ENCODE data around the gene FGF14. TPM values are rescaled to one million over a fixed set of nuclear protein-coding genes. Genes with fewer than 3 reads are reported as not detected.
A peak's percentile ranks its signal among the peaks of the same experiment; 100 is the strongest.

The FGF14 gene
- total RNA-seq, 1 donor from 2014 or later = 0.23 TPM

GRCh38 chr13:102055090-102055779 lies 346.6 kb downstream of the FGF14 start:
- peaks cover 9% of the 10 kb centered on the region for H3K9me3 Mint-ChIP-seq (ENCODE audit: unreplicated experiment)
- FAIRE-seq (no peak), DNase-seq (ENCODE audit: low read depth) (no peak)
- Histone ChIP-seq H3K9me3 (ENCODE audit: insufficient read depth, low read depth, low read length) (peaks cover 14% of the 10 kb centered on the region), H3K4me1 (ENCODE audit: insufficient read depth, low read length) (no peaks in the 10 kb centered on the region), H3K9ac (ENCODE audit: low read length) (no peak overlapping the region), H3K27ac (ENCODE audit: low read depth, low read length) (no peak overlapping the region), H3K79me2 (ENCODE audit: insufficient read depth, low read length) (no peaks in the 10 kb centered on the region), H3K27me3 (ENCODE audit: insufficient read depth, low read length) (no peaks in the 10 kb centered on the region), H3K36me3 (ENCODE audit: insufficient read depth, low read length) (no peaks in the 10 kb centered on the region), H4K20me1 (ENCODE audit: insufficient read depth, low read length) (no peaks in the 10 kb centered on the region), H3K4me2 (ENCODE audit: low read length) (no peak overlapping the region), H3K4me3 (ENCODE audit: insufficient read depth, low read depth, low read length) (no peak overlapping the region), H2AFZ (ENCODE audit: low read depth, low read length) (no peak overlapping the region)
- H3K4me1 Mint-ChIP-seq (ENCODE audit: low read depth, unreplicated experiment) = no peaks in the 10 kb centered on the region
- H3K36me3 Mint-ChIP-seq (ENCODE audit: low read depth, unreplicated experiment) = no peaks in the 10 kb centered on the region
- no peak for TF ChIP-seq EZH2 (IDR thresholded peaks at IDR 0.05; ENCODE audit: insufficient read depth, low read length)
- TF ChIP-seq, protein P1, sequence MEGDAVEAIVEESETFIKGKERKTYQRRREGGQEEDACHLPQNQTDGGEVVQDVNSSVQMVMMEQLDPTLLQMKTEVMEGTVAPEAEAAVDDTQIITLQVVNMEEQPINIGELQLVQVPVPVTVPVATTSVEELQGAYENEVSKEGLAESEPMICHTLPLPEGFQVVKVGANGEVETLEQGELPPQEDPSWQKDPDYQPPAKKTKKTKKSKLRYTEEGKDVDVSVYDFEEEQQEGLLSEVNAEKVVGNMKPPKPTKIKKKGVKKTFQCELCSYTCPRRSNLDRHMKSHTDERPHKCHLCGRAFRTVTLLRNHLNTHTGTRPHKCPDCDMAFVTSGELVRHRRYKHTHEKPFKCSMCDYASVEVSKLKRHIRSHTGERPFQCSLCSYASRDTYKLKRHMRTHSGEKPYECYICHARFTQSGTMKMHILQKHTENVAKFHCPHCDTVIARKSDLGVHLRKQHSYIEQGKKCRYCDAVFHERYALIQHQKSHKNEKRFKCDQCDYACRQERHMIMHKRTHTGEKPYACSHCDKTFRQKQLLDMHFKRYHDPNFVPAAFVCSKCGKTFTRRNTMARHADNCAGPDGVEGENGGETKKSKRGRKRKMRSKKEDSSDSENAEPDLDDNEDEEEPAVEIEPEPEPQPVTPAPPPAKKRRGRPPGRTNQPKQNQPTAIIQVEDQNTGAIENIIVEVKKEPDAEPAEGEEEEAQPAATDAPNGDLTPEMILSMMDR (IDR thresholded peaks at IDR 0.05; ENCODE audit: insufficient read depth, low read depth, low read length) = no peak
- H3K27ac Mint-ChIP-seq (ENCODE audit: unreplicated experiment) = no peak overlapping the region
- no peaks in the 10 kb centered on the region for H3K27me3 Mint-ChIP-seq (ENCODE audit: low read depth, unreplicated experiment)
- H3K4me3 Mint-ChIP-seq (ENCODE audit: unreplicated experiment) = no peak overlapping the region

GRCh38 chr13:102049853-102050252 lies 352.0 kb downstream of the FGF14 start:
- H3K9me3 Mint-ChIP-seq (ENCODE audit: unreplicated experiment) = peaks cover 9% of the 10 kb centered on the region
- H3K27ac ChIP-seq (ENCODE audit: low read depth, low read length) = no peak overlapping the region
- no peak for DNase-seq (ENCODE audit: low read depth)
- H3K27me3 ChIP-seq (ENCODE audit: insufficient read depth, low read length) = no peaks in the 10 kb centered on the region
- no peak overlapping the region for H3K4me3 Mint-ChIP-seq (ENCODE audit: unreplicated experiment)
- H3K27ac Mint-ChIP-seq (ENCODE audit: unreplicated experiment) = no peak overlapping the region
- FAIRE-seq = no peak
- H3K79me2 ChIP-seq (ENCODE audit: insufficient read depth, low read length) = no peaks in the 10 kb centered on the region
- no peaks in the 10 kb centered on the region for H3K4me1 ChIP-seq (ENCODE audit: insufficient read depth, low read length)
- H3K27me3 Mint-ChIP-seq (ENCODE audit: low read depth, unreplicated experiment) = no peaks in the 10 kb centered on the region
- H3K4me3 ChIP-seq (ENCODE audit: insufficient read depth, low read depth, low read length) = no peak overlapping the region
- no peaks in the 10 kb centered on the region for H4K20me1 ChIP-seq (ENCODE audit: insufficient read depth, low read length)
- TF ChIP-seq EZH2 (IDR thresholded peaks at IDR 0.05; ENCODE audit: insufficient read depth, low read length) = no peak
- TF ChIP-seq, protein P1 (IDR thresholded peaks at IDR 0.05; ENCODE audit: insufficient read depth, low read depth, low read length) = no peak
- no peak overlapping the region for H3K9ac ChIP-seq (ENCODE audit: low read length)
- H2AFZ ChIP-seq (ENCODE audit: low read depth, low read length) = no peak overlapping the region
- H3K4me1 Mint-ChIP-seq (ENCODE audit: low read depth, unreplicated experiment) = peaks cover 2% of the 10 kb centered on the region
- H3K9me3 ChIP-seq (ENCODE audit: insufficient read depth, low read depth, low read length) = peaks cover 10% of the 10 kb centered on the region
- no peaks in the 10 kb centered on the region for H3K36me3 ChIP-seq (ENCODE audit: insufficient read depth, low read length)
- H3K4me2 ChIP-seq (ENCODE audit: low read length) = no peak overlapping the region
- H3K36me3 Mint-ChIP-seq (ENCODE audit: low read depth, unreplicated experiment) = no peaks in the 10 kb centered on the region

- Mint-ChIP-seq H3K4me1 (ENCODE audit: low read depth, unreplicated experiment) (peaks cover 2% of the 10 kb centered on the region), H3K9me3 (ENCODE audit: unreplicated experiment) (peaks cover 1% of the 10 kb centered on the region), H3K4me3 (ENCODE audit: unreplicated experiment) (no peak overlapping the region), H3K27ac (ENCODE audit: unreplicated experiment) (peak overlapping the region; percentile 44), H3K36me3 (ENCODE audit: low read depth, unreplicated experiment) (no peaks in the 10 kb centered on the region), H3K27me3 (ENCODE audit: low read depth, unreplicated experiment) (no peaks in the 10 kb centered on the region)
- Histone ChIP-seq H3K4me1 (ENCODE audit: insufficient read depth, low read length) (no peaks in the 10 kb centered on the region), H3K9me3 (ENCODE audit: insufficient read depth, low read depth, low read length) (peaks cover 2% of the 10 kb centered on the region), H4K20me1 (ENCODE audit: insufficient read depth, low read length) (no peaks in the 10 kb centered on the region), H3K27me3 (ENCODE audit: insufficient read depth, low read length) (no peaks in the 10 kb centered on the region), H3K4me2 (ENCODE audit: low read length) (no peak overlapping the region), H3K79me2 (ENCODE audit: insufficient read depth, low read length) (no peaks in the 10 kb centered on the region), H3K36me3 (ENCODE audit: insufficient read depth, low read length) (no peaks in the 10 kb centered on the region), H3K9ac (ENCODE audit: low read length) (no peak overlapping the region), H2AFZ (ENCODE audit: low read depth, low read length) (no peak overlapping the region), H3K4me3 (ENCODE audit: insufficient read depth, low read depth, low read length) (no peak overlapping the region), H3K27ac (ENCODE audit: low read depth, low read length) (no peak overlapping the region)
- DNase-seq (ENCODE audit: low read depth) = no peak
- FAIRE-seq = no peak
- TF ChIP-seq, protein P1 (IDR thresholded peaks at IDR 0.05; ENCODE audit: insufficient read depth, low read depth, low read length) = no peak
- no peak for TF ChIP-seq EZH2 (IDR thresholded peaks at IDR 0.05; ENCODE audit: insufficient read depth, low read length)
Observed at GRCh38 chr13:102045731-102046130, 356.1 kb downstream of the FGF14 start.

Data from astrocyte (in vitro differentiated cells and primary cell).